Mammary microvascular endothelial cell (primary cell): ENCODE measurements around the gene OOSP1. TPM values are rescaled to one million over a fixed set of nuclear protein-coding genes. Genes with fewer than 3 reads are reported as not detected.

Experiments
- total RNA-seq: library from RNA; depleted of rRNA; stranded (reverse); fragments of >200 nt; gene quantifications from 2 replicates; pipeline ENCODE4 v1.2.3, GENCODE V29; 2015

OOSP1 gene, protein sequence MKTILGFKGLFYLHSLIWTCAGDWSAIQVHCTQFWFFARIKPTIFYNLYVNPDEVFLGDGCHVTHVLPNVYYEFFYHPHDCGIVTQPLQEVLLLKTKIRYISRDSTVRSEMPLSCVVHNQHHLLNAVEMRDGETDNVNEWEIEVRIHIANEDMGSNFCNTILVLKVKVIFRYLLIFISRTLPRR
- not detected in 2 replicates for total RNA-seq

DNA sequence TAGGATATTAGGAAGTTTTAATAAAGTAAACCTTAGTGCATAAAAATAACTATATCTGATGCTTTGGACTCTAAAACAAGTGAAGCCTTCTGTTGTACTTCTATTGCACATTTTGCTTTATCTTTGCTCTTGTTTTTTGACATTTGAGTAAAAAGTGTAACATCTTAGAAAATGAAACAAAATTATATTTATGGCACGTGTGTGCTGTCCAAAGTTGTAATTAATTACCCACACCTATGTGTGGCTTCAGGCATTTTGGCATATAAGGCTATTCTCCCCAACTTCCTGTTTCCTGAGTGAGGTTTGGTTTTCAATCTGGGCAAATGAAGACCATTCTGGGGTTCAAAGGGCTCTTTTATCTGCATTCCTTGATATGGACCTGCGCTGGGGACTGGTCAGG lies at the start of gene OOSP1:
OOSP1 (plus strand) TSS at position 301 of the 400 bp plus-strand sequence; CDS start at position 324, 23 bp downstream.

GRCh38 chr11:59963733-59964132 lies 25.5 kb downstream of the OOSP1 start, which contains the start of gene OOSP4A:
TSS of gene OOSP4A (plus strand) at chr11:59964033. CDS start at chr11:59964033, 0 bp downstream.

Other genes starting within 250 kb of the OOSP1 start
- gene OR10V1, start 224.6 kb upstream of the OOSP1 start, total RNA-seq: not detected in 2 replicates
- 37.0 and 41.2 TPM in 2 replicates for gene STX3, start 183.1 kb upstream of the OOSP1 start, total RNA-seq
- 52.5 and 59.1 TPM in 2 replicates for gene MRPL16, start 127.7 kb upstream of the OOSP1 start, total RNA-seq
- not detected in 2 replicates for gene CBLIF, start 92.9 kb upstream of the OOSP1 start, total RNA-seq
- not detected in 2 replicates for gene TCN1, start 71.9 kb upstream of the OOSP1 start, total RNA-seq
- not detected in 2 replicates for gene OOSP3, start 59.6 kb upstream of the OOSP1 start, total RNA-seq
- gene OOSP4A, start 25.6 kb downstream of the OOSP1 start, total RNA-seq: not detected in 2 replicates
- not detected in 2 replicates for gene OOSP4B, start 78.7 kb downstream of the OOSP1 start, total RNA-seq
- gene OOSP2, start 102.0 kb downstream of the OOSP1 start, total RNA-seq: not detected in 2 replicates
- not detected in 2 replicates for gene MS4A3, start 118.2 kb downstream of the OOSP1 start, total RNA-seq
- gene MS4A2, start 150.2 kb downstream of the OOSP1 start, total RNA-seq: not detected in 2 replicates
- not detected in 2 replicates for gene MS4A6A, start 244.7 kb downstream of the OOSP1 start, total RNA-seq